Small intestine (tissue), 7 donors: ENCODE results near the gene IL4R. TPM values are rescaled to one million over a fixed set of nuclear protein-coding genes. Genes with fewer than 3 reads are reported as not detected.
A peak's percentile ranks its signal among the peaks of the same experiment; 100 is the strongest.

Experiments used
- DNase-seq, 2 donors: peaks; one replicate each; pipeline versions ENCODE4 v3.0.0 to v3.0.0-alpha.2; 2013
- FAIRE-seq: peaks from 2 replicates; lab custom pipeline; 2012; peaks lifted over from hg19 to GRCh38; lab: Jason Lieb, UNC
- H3K27ac ChIP-seq, 3 donors: one replicate each; pipeline ENCODE4 v1.5.1; 2013; ENCODE audit warnings: low read length in 2 of 3, mild to moderate bottlenecking in 2 of 3, control low read depth in 1 of 3, inconsistent platforms in 1 of 3, low read depth in 1 of 3, moderate library complexity in 1 of 3
- H3K27me3 ChIP-seq, 3 donors: one replicate each; pipeline ENCODE4 v1.6.1; 2013; ENCODE audit warnings: low read length in 3 of 3, inconsistent platforms in 1 of 3; ENCODE audit not compliant: control insufficient read depth in 3 of 3, insufficient read depth in 3 of 3
- H3K36me3 ChIP-seq, 3 donors: one replicate each; pipeline ENCODE4 v1.6.1; 2013; ENCODE audit warnings: low read length in 3 of 3, inconsistent platforms in 1 of 3, low read depth in 1 of 3, mild to moderate bottlenecking in 1 of 3, moderate library complexity in 1 of 3; ENCODE audit not compliant: control insufficient read depth in 3 of 3, insufficient read depth in 2 of 3
- H3K4me1 ChIP-seq, 3 donors: one replicate each; pipeline ENCODE4 v1.6.1; 2013; ENCODE audit warnings: low read length in 2 of 3, inconsistent platforms in 1 of 3, low read depth in 1 of 3, mild to moderate bottlenecking in 1 of 3, moderate library complexity in 1 of 3; ENCODE audit not compliant: control insufficient read depth in 3 of 3, insufficient read depth in 2 of 3
- H3K4me3 ChIP-seq, 3 donors: one replicate each; pipeline ENCODE4 v1.5.1; 2013; ENCODE audit warnings: low read length in 3 of 3, control low read depth in 1 of 3, inconsistent platforms in 1 of 3, low read depth in 1 of 3, mild to moderate bottlenecking in 1 of 3, moderate library complexity in 1 of 3
- H3K9me3 ChIP-seq, 2 donors: one replicate each; pipeline ENCODE4 v1.6.1; 2013; ENCODE audit warnings: low read depth in 1 of 2, low read length in 1 of 2; ENCODE audit not compliant: control insufficient read depth in 2 of 2, insufficient read depth in 1 of 2
- WGBS, 3 donors: extraction: QIAGEN DNeasy Blood & Tissue Kit; methylation state at CpG; one replicate each; pipeline ENCODE4 v1.1.7; 2013; 5-methylcytosine and 5-hydroxymethylcytosine counted together
- polyA plus RNA-seq, 4 donors: library from polyadenylated mRNA; stranded (reverse) in 3 of 4; unstranded in 1 of 4; fragments of 200-250 nt in 3 of 4; fragments of 120-200 nt in 1 of 4; gene quantifications; one replicate each; pipeline versions ENCODE4 v1.2.1 to v1.2.3, GENCODE V29; 2013
- donor health status: healthy with polysubstance abuse.
- donor health status: control.
- donor health status: control.
- donor health status: Bipolar disorder and iron deficiency.
- donor health status: healthy.

Gene IL4R
- polyA plus RNA-seq, 4 donors: 28.1 to 32.7 (median 30.4) TPM

DNA sequence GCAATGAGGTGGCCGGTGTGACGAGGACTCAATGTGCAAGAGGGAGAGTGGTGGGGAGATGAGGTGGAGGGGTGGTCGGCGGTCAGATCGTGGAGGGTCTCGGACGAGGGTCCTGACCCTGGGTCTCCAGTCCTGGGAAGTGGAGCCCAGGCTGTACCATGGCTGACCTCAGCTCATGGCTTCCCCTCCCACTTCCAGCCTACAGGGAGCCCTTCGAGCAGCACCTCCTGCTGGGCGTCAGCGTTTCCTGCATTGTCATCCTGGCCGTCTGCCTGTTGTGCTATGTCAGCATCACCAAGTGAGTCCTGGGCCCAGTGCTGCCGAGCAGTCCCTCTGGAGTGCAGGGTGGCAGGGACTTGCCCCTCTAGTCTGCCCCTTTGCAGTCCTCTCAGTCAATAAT is 41.8 kb downstream of the IL4R start:
- WGBS, 3 donors: 79 to 95% (median 92%) methylated on average over 11 to 12 of the region's 12 CpGs
- DNase-seq (peak in 1 of 2 donors; percentile 25), FAIRE-seq (no peak)
- H3K4me3 ChIP-seq: no peak overlapping the region
- H3K27me3 ChIP-seq: no peaks in the 10 kb centered on the region
- H3K36me3 ChIP-seq: peaks cover 20 to 71% (median 35%) of the 10 kb centered on the region in 3 donors
- no peak overlapping the region for H3K27ac ChIP-seq
- H3K9me3 ChIP-seq: peaks cover 0 to 7% of the 10 kb centered on the region in 2 donors
- H3K4me1 ChIP-seq: no peaks in the 10 kb centered on the region

DNA sequence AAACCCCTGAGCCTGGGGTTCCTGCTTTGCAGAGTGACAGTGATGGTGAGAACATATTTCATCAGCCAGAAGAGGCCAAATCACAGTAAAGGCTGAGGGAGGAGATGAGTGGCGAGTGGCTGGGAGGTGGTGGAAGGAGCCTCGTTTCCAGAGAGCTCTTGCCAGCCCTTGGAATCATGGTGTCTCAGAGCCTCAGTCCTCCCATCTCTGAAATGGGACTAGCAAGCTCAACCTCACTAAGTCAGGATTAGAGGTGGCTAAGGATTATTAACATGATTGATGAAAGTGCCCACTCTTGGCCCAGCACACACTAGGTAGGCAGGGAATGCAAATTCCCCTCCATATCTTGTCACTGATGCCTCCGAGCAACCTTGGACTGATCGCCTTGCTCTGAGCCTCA is 43.0 kb downstream of the IL4R start:
- Histone ChIP-seq H3K27ac (no peak overlapping the region), H3K9me3 (peaks cover 0 to 4% of the 10 kb centered on the region in 2 donors), H3K4me1 (no peaks in the 10 kb centered on the region), H3K36me3 (peaks cover 22 to 77% (median 33%) of the 10 kb centered on the region in 3 donors), H3K27me3 (no peaks in the 10 kb centered on the region), H3K4me3 (no peak overlapping the region)
- FAIRE-seq (no peak), DNase-seq (no peak)
- 93 to 94% (median 94%) methylated on average over 4 of the region's 4 CpGs for WGBS, 3 donors

DNA sequence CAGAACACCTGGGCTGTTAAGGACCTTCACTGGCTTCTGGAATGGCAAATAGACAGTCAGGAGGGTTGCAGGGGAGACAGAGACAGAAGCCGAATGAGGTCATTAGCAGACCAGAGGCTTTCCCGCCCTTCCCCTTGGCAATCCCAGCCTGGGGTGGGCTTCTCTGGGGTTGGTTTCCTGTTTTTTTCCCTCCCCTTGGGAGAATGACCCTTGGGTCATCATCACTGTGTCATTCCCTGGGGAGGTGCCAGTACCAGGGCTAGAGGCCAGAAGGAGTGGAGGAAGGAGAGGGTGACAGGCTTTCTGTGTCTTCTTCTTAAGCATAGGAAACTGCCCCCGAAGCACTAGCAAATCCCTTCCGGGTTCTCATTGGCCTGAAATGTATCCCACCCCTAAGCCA is 45.3 kb downstream of the IL4R start:
- WGBS, 3 donors: 93 to 96% (median 94%) methylated on average over 4 of the region's 4 CpGs
- Histone ChIP-seq H3K27me3 (no peaks in the 10 kb centered on the region), H3K4me3 (no peak overlapping the region), H3K36me3 (peaks cover 17 to 81% (median 24%) of the 10 kb centered on the region in 3 donors), H3K9me3 (peaks cover 0 to 4% of the 10 kb centered on the region in 2 donors), H3K4me1 (peaks cover 0 to 12% (median 5%) of the 10 kb centered on the region in 3 donors), H3K27ac (no peak overlapping the region)
- DNase-seq (no peak), FAIRE-seq (no peak)

DNA sequence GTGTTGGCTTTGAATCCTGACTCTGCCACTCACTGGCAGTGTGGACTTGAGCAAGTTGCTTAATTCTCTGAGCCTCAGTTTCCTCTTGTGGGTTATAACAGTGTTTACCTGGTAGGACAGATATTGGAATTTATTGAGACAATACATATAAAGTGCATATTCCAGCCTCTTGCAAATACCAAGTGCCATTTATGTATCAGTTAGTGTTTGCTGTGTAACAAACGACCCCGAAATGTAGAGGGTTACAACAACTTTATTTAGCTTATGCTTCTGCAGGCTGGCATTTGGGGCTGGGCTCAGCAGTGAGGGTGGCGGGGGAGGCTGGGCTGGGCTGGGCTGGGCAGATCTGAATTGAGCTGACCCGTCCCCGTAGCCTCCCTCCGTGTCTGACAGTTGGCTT is 45.8 kb downstream of the IL4R start:
- Histone ChIP-seq H3K27ac (no peak overlapping the region), H3K4me1 (peaks cover 0 to 16% (median 7%) of the 10 kb centered on the region in 3 donors), H3K9me3 (peaks cover 0 to 4% of the 10 kb centered on the region in 2 donors), H3K36me3 (peaks cover 17 to 79% (median 18%) of the 10 kb centered on the region in 3 donors), H3K4me3 (no peak overlapping the region), H3K27me3 (no peaks in the 10 kb centered on the region)
- DNase-seq (no peak), FAIRE-seq (no peak)
- 78 to 91% (median 81%) methylated on average over 5 to 6 of the region's 6 CpGs for WGBS, 3 donors

DNA sequence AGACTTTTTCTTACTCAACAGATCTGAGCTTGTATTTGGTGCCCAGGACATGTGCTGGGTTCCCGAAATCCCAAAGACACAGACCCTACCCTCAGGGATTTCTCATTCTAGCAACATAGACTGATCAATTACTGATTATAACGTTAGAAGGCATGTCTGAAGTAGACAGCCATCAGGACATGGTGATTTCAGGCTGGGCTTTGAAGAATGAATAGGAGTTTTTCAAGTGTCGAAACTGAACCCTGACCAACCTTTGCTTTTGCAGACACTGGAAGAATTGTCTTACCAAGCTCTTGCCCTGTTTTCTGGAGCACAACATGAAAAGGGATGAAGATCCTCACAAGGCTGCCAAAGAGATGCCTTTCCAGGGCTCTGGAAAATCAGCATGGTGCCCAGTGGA is 48.2 kb downstream of the IL4R start:
- H3K4me1 ChIP-seq: peaks cover 0 to 16% (median 7%) of the 10 kb centered on the region in 3 donors
- DNase-seq: no peak
- no peak for FAIRE-seq
- H3K9me3 ChIP-seq: peaks cover 0 to 4% of the 10 kb centered on the region in 2 donors
- no peak overlapping the region for H3K4me3 ChIP-seq
- peak overlapping the region in 1 of 3 donors; percentile 43 for H3K27ac ChIP-seq
- no peaks in the 10 kb centered on the region for H3K27me3 ChIP-seq
- H3K36me3 ChIP-seq: peaks cover 12 to 59% (median 17%) of the 10 kb centered on the region in 3 donors
- WGBS, 3 donors: 93 to 94% (median 94%) methylated on average over 3 of the region's 3 CpGs

DNA sequence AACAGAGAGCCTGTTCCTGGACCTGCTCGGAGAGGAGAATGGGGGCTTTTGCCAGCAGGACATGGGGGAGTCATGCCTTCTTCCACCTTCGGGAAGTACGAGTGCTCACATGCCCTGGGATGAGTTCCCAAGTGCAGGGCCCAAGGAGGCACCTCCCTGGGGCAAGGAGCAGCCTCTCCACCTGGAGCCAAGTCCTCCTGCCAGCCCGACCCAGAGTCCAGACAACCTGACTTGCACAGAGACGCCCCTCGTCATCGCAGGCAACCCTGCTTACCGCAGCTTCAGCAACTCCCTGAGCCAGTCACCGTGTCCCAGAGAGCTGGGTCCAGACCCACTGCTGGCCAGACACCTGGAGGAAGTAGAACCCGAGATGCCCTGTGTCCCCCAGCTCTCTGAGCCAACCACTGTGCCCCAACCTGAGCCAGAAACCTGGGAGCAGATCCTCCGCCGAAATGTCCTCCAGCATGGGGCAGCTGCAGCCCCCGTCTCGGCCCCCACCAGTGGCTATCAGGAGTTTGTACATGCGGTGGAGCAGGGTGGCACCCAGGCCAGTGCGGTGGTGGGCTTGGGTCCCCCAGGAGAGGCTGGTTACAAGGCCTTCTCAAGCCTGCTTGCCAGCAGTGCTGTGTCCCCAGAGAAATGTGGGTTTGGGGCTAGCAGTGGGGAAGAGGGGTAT is 48.9 kb downstream of the IL4R start:
- H3K4me1 ChIP-seq: peaks cover 0 to 18% (median 7%) of the 10 kb centered on the region in 3 donors
- no peaks in the 10 kb centered on the region for H3K27me3 ChIP-seq
- no peak overlapping the region for H3K4me3 ChIP-seq
- FAIRE-seq (no peak), DNase-seq (peak in 1 of 2 donors; percentile 59)
- H3K27ac ChIP-seq: peak overlapping the region in 1 of 3 donors; percentile 43
- peaks cover 0 to 4% of the 10 kb centered on the region in 2 donors for H3K9me3 ChIP-seq
- peaks cover 10 to 56% (median 17%) of the 10 kb centered on the region in 3 donors for H3K36me3 ChIP-seq
- WGBS, 3 donors: 64 to 84% (median 68%) methylated on average over 16 of the region's 16 CpGs

DNA sequence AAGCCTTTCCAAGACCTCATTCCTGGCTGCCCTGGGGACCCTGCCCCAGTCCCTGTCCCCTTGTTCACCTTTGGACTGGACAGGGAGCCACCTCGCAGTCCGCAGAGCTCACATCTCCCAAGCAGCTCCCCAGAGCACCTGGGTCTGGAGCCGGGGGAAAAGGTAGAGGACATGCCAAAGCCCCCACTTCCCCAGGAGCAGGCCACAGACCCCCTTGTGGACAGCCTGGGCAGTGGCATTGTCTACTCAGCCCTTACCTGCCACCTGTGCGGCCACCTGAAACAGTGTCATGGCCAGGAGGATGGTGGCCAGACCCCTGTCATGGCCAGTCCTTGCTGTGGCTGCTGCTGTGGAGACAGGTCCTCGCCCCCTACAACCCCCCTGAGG is 49.5 kb downstream of the IL4R start:
- Histone ChIP-seq H3K4me1 (peaks cover 0 to 22% (median 7%) of the 10 kb centered on the region in 3 donors), H3K9me3 (peaks cover 0 to 4% of the 10 kb centered on the region in 2 donors), H3K4me3 (no peak overlapping the region), H3K27ac (peak overlapping the region in 1 of 3 donors; percentile 2), H3K36me3 (peaks cover 10 to 54% (median 15%) of the 10 kb centered on the region in 3 donors), H3K27me3 (no peaks in the 10 kb centered on the region)
- WGBS, 3 donors: 85 to 94% (median 87%) methylated on average over 5 of the region's 5 CpGs
- FAIRE-seq (no peak), DNase-seq (no peak)

DNA sequence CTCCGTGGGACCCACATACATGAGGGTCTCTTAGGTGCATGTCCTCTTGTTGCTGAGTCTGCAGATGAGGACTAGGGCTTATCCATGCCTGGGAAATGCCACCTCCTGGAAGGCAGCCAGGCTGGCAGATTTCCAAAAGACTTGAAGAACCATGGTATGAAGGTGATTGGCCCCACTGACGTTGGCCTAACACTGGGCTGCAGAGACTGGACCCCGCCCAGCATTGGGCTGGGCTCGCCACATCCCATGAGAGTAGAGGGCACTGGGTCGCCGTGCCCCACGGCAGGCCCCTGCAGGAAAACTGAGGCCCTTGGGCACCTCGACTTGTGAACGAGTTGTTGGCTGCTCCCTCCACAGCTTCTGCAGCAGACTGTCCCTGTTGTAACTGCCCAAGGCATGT is 50.0 kb downstream of the IL4R start:
- H3K27me3 ChIP-seq: no peaks in the 10 kb centered on the region
- peaks cover 0 to 4% of the 10 kb centered on the region in 2 donors for H3K9me3 ChIP-seq
- peaks cover 0 to 22% (median 7%) of the 10 kb centered on the region in 3 donors for H3K4me1 ChIP-seq
- H3K36me3 ChIP-seq: peaks cover 8 to 49% (median 11%) of the 10 kb centered on the region in 3 donors
- H3K4me3 ChIP-seq: no peak overlapping the region
- DNase-seq: peak in 1 of 2 donors; percentile 94
- H3K27ac ChIP-seq: peak overlapping the region; percentile 60 to 71 (median 60)
- FAIRE-seq: no peak
- WGBS, 3 donors: 30 to 64% (median 44%) methylated on average over 9 of the region's 9 CpGs
